IPS-18c (cell line): ENCODE data around the gene NUDT4.
"Not testable (repeated sequence)": the region's sequence is repeated elsewhere in the genome, so short reads cannot be mapped to it uniquely, and the experiment has no call there.

ENCODE experiments used
- H3K4me3 ChIP-seq: 2 replicates; pipeline ENCODE4 v1.7.0; 2013; ENCODE audit warnings: low read depth, mild to moderate bottlenecking, low read length, moderate library complexity; ENCODE audit not compliant: insufficient read depth
- H3K9me3 ChIP-seq: one replicate; pipeline ENCODE4 v1.6.1; 2013; ENCODE audit warnings: mild to moderate bottlenecking, low read length, moderate library complexity; ENCODE audit not compliant: control insufficient read depth, insufficient read depth

The NUDT4 gene

DNA sequence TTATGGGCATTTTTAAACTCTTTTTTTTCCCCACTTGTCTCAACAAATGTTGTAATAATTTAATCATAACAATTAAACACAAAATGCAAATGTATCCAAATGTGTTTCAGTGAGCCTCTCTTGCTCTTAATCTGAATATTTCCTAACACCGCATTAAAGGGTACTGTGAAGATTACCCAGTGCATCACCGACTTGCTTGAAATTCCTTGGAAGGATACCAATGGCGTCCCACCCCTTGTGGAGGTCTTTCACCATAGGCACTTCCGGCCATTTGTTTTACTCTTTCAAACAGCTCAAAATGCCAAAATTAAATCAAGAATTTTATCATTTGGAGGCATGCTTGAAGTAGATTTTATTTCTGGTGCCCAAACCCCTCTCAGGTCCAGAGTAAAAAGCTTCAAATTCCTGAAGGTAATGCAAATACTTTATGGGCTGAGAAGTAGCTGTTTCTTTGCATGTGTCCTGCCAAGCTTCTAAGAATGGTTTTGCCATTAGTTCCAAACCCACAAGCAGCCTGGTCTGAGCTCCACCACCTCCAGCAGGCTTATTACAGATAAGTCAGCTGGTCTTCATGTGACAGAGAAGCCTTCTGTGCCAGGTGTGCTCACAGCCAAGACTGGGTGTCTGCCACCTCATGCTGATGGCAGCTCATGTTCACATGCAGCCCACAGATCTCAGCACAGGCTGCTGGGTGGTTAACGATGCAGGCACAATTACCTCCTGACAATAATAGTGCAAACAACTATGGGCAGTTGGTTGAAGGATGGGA, 16.4 kb upstream of the NUDT4 start:
- H3K4me3 ChIP-seq = no peak overlapping the region
- H3K9me3 ChIP-seq = no peaks in the 10 kb centered on the region

DNA sequence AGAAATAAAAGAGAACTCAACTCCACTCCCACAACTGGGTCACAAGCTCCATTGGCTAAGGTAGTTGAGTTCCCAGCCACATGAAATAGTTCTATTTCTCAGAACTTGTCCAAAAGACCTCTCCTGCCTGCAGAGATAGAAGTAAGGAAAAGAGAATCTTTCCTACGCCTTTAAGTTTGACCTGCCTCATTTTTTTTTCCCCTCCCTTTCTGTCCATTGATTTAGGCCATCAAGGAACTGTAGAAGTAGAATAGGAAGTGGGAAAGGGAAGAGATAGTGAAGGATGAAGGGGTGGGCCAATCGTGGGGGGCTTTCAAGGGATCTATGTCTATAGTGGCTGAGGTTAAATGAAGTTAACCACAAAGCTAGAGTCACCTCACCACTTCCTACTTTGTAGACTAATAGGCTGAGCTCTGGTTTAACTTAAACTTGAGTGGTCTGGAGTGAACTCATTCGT, 13.9 kb upstream of the NUDT4 start:
- Histone ChIP-seq H3K9me3 (no peaks in the 10 kb centered on the region), H3K4me3 (no peak overlapping the region)

DNA sequence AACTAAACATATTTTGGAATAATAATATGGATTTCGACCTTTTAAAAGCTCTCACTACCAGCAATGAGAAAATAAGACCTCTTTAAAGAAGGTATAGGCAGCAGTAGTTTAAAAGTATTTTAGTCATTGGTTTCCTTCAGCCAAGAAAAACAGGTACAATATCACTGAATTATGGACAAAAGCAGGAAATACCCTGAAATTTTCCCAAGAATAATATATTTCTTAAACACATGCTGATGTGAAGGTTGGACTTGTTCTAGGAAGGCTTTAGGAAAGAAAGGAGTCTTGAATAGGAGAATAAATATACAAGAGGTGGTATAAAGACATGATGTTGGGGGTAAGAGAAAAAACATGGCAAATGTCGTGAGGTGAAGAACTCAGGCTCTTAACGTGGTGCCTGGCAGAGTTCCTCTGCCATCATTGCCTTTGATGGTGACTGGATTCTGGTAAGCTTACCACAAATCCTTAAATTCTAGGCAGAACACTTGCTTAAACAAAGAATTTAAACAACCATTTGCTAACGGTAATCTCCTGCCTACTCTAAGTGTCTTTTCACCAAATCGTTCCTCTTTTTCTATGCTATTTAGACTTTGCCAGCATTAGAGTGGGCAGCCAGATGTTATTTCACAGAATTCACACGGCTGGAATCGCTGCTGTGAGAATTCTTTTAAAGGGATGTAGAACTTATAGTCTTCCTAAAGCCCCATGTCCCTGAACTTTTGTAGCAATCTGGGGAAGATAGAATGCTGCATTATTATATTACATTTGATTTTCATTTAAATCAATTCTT, 11.9 kb upstream of the NUDT4 start:
- Histone ChIP-seq H3K9me3 (no peaks in the 10 kb centered on the region), H3K4me3 (no peak overlapping the region)

DNA sequence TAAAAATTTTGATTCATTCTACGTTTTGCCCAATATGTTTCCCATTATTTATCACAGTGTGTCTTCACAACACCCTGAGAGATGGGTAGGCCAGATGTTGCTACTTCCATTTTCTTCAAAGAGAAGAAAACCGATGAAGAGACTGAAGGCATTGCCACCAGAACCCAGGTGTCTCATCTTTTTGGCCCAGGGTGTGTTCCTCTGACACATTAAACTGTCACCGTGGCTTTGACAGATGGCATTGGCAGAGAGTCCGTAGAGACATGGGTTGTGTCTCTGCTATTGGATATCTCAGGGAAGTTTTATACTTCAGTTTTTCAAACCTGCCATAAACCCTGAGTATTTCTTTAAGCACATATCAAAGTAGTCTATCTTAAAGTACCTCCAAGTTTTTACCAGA, 11.3 kb upstream of the NUDT4 start:
- H3K9me3 ChIP-seq = no peaks in the 10 kb centered on the region

DNA sequence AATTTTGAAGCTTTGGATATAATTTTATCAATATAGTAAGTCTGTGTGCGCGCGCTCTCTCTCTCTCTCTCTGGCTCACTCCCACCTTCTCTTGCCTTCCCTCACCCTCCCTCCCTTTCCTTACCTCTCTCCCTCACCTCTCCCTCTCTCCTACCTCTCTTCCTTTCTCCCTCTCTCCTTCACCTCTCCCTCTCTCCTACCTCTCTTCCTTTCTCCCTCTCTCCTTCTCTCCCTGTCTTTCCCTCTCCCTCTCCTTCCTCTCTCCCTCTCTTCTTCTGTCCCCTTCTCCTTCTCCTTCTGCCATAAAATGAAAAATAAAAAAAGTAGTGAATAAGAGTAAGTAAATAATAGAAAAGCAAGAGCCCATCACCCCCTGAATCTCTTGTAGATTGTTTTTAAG, 9.0 kb upstream of the NUDT4 start:
- Histone ChIP-seq H3K4me3 (no peak overlapping the region), H3K9me3 (no peaks in the 10 kb centered on the region)

More for the DNA sequence above, 11.3 kb upstream of the NUDT4 start:
- no peak overlapping the region for H3K4me3 ChIP-seq

DNA sequence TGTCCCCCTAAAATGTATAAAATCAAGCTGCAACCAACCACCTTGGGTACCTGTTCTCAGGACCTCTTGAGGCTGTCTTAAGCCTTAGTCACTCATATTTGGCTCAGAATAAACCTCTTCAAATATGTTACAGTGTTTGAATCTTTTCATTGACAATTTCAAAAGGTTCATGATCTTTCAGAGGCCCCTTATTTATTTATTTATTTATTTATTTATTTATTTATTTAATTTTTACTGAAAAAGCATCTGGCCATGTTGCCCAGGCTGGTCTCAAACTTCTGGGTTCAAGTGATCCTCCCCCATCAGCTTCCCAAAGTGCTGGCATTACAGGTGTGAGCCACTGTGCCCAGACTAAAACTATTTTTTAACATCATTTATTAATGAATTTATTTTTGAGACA, 8.2 kb upstream of the NUDT4 start:
- H3K4me3 ChIP-seq = no peak overlapping the region
- H3K9me3 ChIP-seq = no peaks in the 10 kb centered on the region

DNA sequence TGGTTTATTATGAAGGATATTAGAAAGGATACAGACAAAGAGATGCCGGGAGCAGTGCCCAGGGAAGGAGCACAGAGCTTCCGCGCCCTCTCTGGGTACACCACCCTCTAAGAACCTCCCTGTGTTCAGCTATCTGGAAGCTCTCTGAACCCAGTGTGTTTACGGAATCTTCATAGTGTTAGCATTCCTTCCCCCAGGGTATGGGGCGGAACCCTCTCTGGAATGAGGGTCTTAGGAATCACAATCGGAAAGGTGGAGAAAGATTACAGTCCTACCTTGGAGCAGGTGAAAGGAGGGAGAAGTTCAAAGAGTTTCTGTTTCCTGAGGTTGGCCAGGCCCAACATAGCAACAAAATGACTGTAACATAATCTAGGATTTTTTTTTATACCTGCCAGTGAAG, 6.8 kb upstream of the NUDT4 start:
- H3K9me3 ChIP-seq = no peaks in the 10 kb centered on the region
- no peak overlapping the region for H3K4me3 ChIP-seq

DNA sequence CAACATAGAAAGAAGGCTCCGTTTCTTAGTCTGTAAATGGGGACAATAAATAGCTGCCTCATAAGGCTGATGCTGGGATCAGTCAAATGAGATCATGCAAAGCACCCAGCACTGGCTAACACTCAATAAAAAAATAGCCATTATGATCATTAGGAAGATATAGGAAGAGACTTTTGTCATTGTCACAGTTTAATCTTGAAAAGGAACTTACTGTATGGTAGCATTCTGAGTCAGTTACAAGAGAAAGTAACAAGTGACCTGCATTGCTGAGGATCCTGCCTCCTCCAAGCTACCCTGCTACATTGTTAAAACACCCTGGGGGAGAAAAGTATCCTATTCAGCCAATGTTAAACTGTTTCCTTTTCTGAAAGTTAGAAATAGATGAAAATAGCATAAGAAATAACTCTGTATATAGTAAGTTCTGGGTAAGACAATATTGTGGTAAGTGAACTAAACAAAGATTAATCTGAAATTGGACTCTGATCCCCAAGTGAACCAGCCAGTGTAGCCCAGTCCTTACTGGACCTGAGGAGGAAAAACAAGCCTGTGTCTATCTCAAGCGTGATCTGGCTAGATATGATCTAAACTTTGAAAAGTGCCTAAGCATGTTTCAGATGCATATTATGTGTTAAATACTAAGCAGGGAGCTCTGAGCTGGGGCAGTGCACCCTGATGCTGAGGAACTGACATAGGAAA, 3.6 kb upstream of the NUDT4 start:
- no peaks in the 10 kb centered on the region for H3K9me3 ChIP-seq
- H3K4me3 ChIP-seq = no peak overlapping the region

DNA sequence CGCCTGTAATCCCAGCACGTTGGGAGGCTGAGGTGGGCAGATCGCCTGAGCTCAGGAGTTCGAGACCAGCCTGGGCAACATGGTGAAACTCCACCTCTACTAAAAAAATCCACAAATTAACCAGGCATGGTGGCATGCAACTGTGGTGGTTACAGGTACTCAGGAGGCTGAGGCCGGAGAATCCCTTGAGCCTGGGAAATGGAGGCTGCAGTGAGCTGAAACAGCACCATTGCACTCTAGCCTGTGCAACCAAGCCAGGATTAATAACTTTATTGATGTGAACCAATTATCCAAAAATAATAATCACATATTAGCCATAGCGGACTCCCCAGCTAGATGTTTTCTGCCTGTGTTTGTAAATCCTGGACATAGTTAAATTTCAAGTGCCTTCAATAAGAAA, 1.8 kb upstream of the NUDT4 start:
- Histone ChIP-seq H3K9me3 (no peaks in the 10 kb centered on the region), H3K4me3 (no peak overlapping the region)

DNA sequence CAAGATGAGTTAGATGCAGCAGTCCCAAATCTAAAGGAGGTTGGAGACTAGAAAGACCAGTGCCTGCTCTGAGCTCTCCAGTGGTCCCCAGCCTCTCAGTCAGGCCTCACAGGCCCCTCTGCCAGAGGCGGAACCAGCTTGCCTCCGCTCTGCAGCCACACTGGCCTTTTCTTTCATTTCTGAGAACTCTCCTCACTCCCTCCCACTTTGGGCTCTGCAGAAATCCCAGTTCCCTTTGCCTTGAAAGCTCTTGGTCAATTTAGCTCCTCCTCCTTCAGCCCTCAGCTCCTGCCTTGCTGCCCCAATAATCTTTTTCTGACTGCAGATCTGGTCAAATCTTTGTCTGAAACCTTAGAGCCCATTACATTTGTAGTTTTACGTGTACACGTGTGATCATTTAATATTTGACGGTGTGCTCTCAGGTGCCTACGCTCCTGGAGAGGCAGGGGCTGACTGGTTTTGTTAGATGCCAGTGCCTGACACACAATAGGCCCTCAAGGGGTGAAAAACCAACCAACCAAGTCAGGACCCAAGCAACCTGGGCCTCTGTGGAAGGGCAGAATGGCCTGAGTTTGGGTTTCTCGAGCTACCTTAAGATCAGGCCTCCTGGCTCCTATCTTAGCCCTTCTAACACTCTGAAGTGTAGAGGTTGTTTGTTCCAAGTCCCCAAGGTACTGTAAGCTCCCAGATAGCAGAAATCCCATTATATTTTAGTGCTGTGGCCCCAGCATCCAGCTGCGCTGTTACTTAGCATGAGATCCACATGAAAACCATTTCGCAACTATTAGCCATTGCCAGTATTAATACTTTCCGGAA, 1.1 kb upstream of the NUDT4 start:
- H3K4me3 ChIP-seq = peak overlapping the region; percentile 80; the same call in 1 of the 2 replicates
- H3K9me3 ChIP-seq = no peaks in the 10 kb centered on the region

DNA sequence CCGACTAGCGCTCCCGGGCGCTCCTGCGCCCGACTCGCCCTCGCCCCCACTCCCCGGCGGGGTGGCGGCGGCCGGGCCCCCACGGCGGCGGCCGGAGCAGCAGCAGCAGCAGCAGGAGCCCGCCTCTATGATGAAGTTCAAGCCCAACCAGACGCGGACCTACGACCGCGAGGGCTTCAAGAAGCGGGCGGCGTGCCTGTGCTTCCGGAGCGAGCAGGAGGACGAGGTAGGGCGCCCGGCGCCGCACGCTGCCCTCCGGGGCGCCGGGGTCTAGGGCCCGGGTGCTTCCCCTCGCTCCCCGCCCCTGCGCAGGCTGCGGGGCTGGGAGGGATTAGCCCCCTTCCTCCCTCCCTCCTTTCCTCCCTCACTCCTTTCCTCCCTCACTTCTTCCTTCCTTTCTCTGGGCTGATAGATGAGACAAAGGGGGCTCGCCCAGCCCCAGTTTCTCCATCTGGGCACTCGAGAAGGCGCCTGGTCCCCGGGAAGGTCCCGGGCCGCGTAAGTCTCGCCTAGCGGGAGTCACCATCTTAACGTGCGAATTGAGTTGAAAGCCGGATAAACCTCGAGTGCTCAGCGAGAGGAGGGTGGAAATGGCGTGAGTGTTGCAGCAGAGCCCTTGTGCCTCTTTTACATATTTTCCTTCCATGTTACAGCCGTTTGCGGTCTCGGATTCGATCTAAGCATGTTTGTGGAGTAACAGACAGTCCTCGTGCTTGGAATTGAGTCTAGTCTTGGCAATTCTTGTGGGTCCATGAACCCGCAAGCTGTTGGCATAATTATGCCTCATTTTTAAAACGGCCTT, 672 bp downstream of the NUDT4 start:
- H3K4me3 ChIP-seq = peak overlapping the region; percentile 92
- not testable (repeated sequence) for H3K9me3 ChIP-seq

DNA sequence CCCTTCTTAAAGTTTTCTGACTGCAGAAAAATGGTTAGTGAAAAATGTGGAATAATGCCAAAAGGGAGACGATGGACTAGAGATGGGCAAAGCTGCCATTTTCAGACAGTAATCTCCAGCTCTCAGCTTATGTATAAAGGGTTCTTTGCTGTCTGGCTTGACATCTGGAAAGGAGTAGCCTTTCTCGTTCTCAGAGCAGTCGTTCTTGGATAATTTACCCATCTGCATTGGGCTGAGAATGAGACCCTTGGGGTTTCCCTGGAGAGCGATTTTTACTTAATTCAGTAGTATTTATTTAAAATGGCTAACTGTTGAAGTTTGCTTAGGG, 1.2 kb downstream of the NUDT4 start:
- no peaks in the 10 kb centered on the region for H3K9me3 ChIP-seq
- H3K4me3 ChIP-seq = peak overlapping the region; percentile 92

DNA sequence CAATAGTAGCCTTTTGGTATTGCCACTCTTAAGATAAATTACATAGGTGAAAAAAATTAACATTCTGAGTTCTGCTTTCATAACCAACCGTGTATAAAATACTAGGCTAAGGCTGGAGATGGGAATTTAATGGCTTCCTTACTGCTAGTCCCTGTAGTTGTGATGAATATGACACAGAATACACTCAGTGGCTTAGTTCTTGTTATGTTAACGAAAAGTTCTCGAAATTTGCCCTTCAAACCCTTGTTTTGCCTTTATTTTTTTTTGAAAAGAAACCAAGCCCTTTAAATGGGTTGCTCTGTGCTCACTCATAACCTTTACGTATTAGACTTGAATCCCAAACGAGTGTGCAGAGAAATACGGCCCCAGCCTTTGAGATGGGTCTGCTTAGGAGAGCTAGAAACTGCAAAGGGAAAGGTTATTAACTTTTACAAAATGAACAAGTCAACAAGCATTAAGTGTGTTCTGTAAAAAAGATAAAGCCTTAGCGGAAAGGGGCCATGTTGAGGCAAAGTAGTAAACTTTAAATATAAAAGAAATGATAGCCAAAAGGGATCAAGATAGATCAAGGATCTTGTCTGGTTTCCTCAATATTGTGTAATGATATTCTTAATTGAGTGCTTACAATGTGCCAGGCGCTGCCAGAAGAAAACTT, 1.7 kb downstream of the NUDT4 start:
- H3K9me3 ChIP-seq = no peaks in the 10 kb centered on the region
- peak overlapping the region; percentile 92 for H3K4me3 ChIP-seq

DNA sequence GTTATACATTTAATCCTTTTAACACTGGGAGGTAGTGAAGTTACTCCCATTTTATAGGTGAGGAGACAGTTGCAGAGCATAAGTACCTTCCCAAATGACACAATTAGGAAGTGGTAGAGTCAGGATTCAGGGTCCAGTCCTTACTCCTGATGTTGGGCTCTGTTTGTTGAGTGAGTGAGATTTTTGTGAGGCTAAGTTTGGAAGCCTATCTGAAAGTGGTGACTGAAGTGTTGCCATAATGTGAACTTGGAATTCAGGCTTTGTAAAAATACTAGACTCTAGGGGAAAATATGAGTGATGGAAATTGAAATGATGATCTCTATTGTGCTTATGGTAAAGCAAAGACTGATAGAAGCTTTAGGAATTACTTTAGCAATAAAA, 2.2 kb downstream of the NUDT4 start:
- Histone ChIP-seq H3K4me3 (peak overlapping the region; percentile 92; the same call in 1 of the 2 replicates), H3K9me3 (no peaks in the 10 kb centered on the region)

DNA sequence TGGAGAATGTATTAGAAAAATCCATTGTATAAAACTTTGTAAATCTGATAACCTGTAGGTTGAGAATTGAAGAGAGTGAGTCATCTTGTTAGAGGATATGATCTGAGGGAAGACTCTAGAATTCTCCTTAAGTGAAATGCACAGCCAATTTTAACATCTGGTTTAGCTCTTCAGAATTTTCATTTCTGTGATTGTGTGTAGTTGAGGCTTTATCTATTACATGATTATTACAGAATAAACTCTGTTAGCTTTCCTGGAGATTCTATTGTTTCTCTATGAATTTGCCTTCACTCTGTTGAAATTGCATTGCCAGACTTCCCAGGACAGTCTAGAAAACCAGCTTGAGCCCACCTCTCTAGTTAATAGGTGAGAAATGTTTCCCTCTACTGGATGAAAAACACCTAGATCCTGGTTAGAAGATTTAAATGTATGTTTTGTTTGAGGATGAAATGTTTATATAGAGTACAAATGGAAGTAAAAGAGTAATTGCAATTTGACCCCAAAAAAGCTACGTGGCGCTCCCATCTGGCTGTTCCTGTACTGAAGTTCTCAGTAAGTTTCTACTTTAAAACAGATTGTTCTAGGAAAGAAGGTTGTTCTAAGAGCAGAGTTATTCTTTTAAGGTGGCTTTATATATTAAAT, 2.9 kb downstream of the NUDT4 start:
- peak overlapping the region; percentile 92; the same call in 1 of the 2 replicates for H3K4me3 ChIP-seq
- H3K9me3 ChIP-seq = no peaks in the 10 kb centered on the region
